ENCODE results near the gene TIMM29.
A peak's percentile ranks its signal among the peaks of the same experiment; 100 is the strongest.

TIMM29 gene

GRCh38 chr19:10928563-10929401 is at the start of gene TIMM29, which contains the start of gene YIPF2:
Gene TIMM29, plus strand, starts transcription at chr19:10928811. Its CDS starts 12 bp downstream, at chr19:10928823.
Gene YIPF2, minus strand, starts transcription at chr19:10928639. Its CDS starts 229 bp downstream, at chr19:10928410.
- Histone ChIP-seq H3K9ac (ENCODE audit: low read length) (peak within 1 kb of the TSS; percentile 94), H3K27me3 (replicated peaks; ENCODE audit: control insufficient read depth, insufficient read depth, low read length) (no peaks in the 10 kb centered on the region), H3K4me1 (ENCODE audit: control insufficient read depth, insufficient read depth, low read length) (peaks cover 19% of the 10 kb centered on the region), H3K9me3 (ENCODE audit: control insufficient read depth, low read length) (no peaks in the 10 kb centered on the region), H3K36me3 (ENCODE audit: control insufficient read depth, insufficient read depth, low read length, severe bottlenecking) (peaks cover 11% of the 10 kb centered on the region), H3K4me3 (ENCODE audit: low read length) (peak within 1 kb of the TSS; percentile 92)
- peak; percentile 99 for DNase-seq (ENCODE audit: low read depth)

GRCh38 chr19:10881403-10882107 is 47.1 kb upstream of the TIMM29 start:
- H3K9me3 ChIP-seq (ENCODE audit: control insufficient read depth, low read length), result no peaks in the 10 kb centered on the region
- no peak overlapping the region for H3K4me3 ChIP-seq (ENCODE audit: low read length)
- H3K9ac ChIP-seq (ENCODE audit: low read length), result no peak overlapping the region
- no peaks in the 10 kb centered on the region for H3K27me3 ChIP-seq (replicated peaks; ENCODE audit: control insufficient read depth, insufficient read depth, low read length)
- DNase-seq (ENCODE audit: low read depth), result no peak
- H3K36me3 ChIP-seq (ENCODE audit: control insufficient read depth, insufficient read depth, low read length, severe bottlenecking), result no peaks in the 10 kb centered on the region
- peaks cover 17% of the 10 kb centered on the region for H3K4me1 ChIP-seq (ENCODE audit: control insufficient read depth, insufficient read depth, low read length)

GRCh38 chr19:10882108-10882457 is 46.5 kb upstream of the TIMM29 start:
- Histone ChIP-seq H3K27me3 (replicated peaks; ENCODE audit: control insufficient read depth, insufficient read depth, low read length) (no peaks in the 10 kb centered on the region), H3K9ac (ENCODE audit: low read length) (no peak overlapping the region), H3K4me1 (ENCODE audit: control insufficient read depth, insufficient read depth, low read length) (peaks cover 16% of the 10 kb centered on the region), H3K4me3 (ENCODE audit: low read length) (no peak overlapping the region), H3K9me3 (ENCODE audit: control insufficient read depth, low read length) (no peaks in the 10 kb centered on the region), H3K36me3 (ENCODE audit: control insufficient read depth, insufficient read depth, low read length, severe bottlenecking) (no peaks in the 10 kb centered on the region)
- DNase-seq (ENCODE audit: low read depth), result no peak

GRCh38 chr19:10884274-10884673 is 44.3 kb upstream of the TIMM29 start:
- peak; percentile 95 for DNase-seq (ENCODE audit: low read depth)
- Histone ChIP-seq H3K4me3 (ENCODE audit: low read length) (no peak overlapping the region), H3K36me3 (ENCODE audit: control insufficient read depth, insufficient read depth, low read length, severe bottlenecking) (no peaks in the 10 kb centered on the region), H3K9ac (ENCODE audit: low read length) (no peak overlapping the region), H3K27me3 (replicated peaks; ENCODE audit: control insufficient read depth, insufficient read depth, low read length) (no peaks in the 10 kb centered on the region), H3K4me1 (ENCODE audit: control insufficient read depth, insufficient read depth, low read length) (peaks cover 10% of the 10 kb centered on the region), H3K9me3 (ENCODE audit: control insufficient read depth, low read length) (no peaks in the 10 kb centered on the region)

- DNase-seq (ENCODE audit: low read depth), result peak; percentile 51
- H3K4me3 ChIP-seq (ENCODE audit: low read length), result no peak overlapping the region
- no peak overlapping the region for H3K9ac ChIP-seq (ENCODE audit: low read length)
- H3K27me3 ChIP-seq (replicated peaks; ENCODE audit: control insufficient read depth, insufficient read depth, low read length), result no peaks in the 10 kb centered on the region
- no peaks in the 10 kb centered on the region for H3K9me3 ChIP-seq (ENCODE audit: control insufficient read depth, low read length)
- no peaks in the 10 kb centered on the region for H3K36me3 ChIP-seq (ENCODE audit: control insufficient read depth, insufficient read depth, low read length, severe bottlenecking)
- H3K4me1 ChIP-seq (ENCODE audit: control insufficient read depth, insufficient read depth, low read length), result peaks cover 10% of the 10 kb centered on the region
Observed at GRCh38 chr19:10885201-10886169, 43.1 kb upstream of the TIMM29 start.

GRCh38 chr19:10887616-10888367 is 40.8 kb upstream of the TIMM29 start:
- DNase-seq (ENCODE audit: low read depth), result peak; percentile 51

GRCh38 chr19:10888421-10888866 is 40.2 kb upstream of the TIMM29 start:
- Histone ChIP-seq H3K4me1 (ENCODE audit: control insufficient read depth, insufficient read depth, low read length) (peaks cover 9% of the 10 kb centered on the region), H3K27me3 (replicated peaks; ENCODE audit: control insufficient read depth, insufficient read depth, low read length) (no peaks in the 10 kb centered on the region), H3K36me3 (ENCODE audit: control insufficient read depth, insufficient read depth, low read length, severe bottlenecking) (no peaks in the 10 kb centered on the region), H3K9me3 (ENCODE audit: control insufficient read depth, low read length) (no peaks in the 10 kb centered on the region), H3K9ac (ENCODE audit: low read length) (no peak overlapping the region), H3K4me3 (ENCODE audit: low read length) (no peak overlapping the region)
- DNase-seq (ENCODE audit: low read depth), result no peak

More at GRCh38 chr19:10887616-10888367, 40.8 kb upstream of the TIMM29 start:
- Histone ChIP-seq H3K9me3 (ENCODE audit: control insufficient read depth, low read length) (no peaks in the 10 kb centered on the region), H3K9ac (ENCODE audit: low read length) (no peak overlapping the region), H3K4me3 (ENCODE audit: low read length) (no peak overlapping the region), H3K36me3 (ENCODE audit: control insufficient read depth, insufficient read depth, low read length, severe bottlenecking) (no peaks in the 10 kb centered on the region), H3K4me1 (ENCODE audit: control insufficient read depth, insufficient read depth, low read length) (peaks cover 9% of the 10 kb centered on the region), H3K27me3 (replicated peaks; ENCODE audit: control insufficient read depth, insufficient read depth, low read length) (no peaks in the 10 kb centered on the region)

GRCh38 chr19:10889880-10890279 is 38.7 kb upstream of the TIMM29 start:
- no peaks in the 10 kb centered on the region for H3K9me3 ChIP-seq (ENCODE audit: control insufficient read depth, low read length)
- H3K4me1 ChIP-seq (ENCODE audit: control insufficient read depth, insufficient read depth, low read length), result peaks cover 6% of the 10 kb centered on the region
- no peak overlapping the region for H3K4me3 ChIP-seq (ENCODE audit: low read length)
- H3K27me3 ChIP-seq (replicated peaks; ENCODE audit: control insufficient read depth, insufficient read depth, low read length), result no peaks in the 10 kb centered on the region
- H3K9ac ChIP-seq (ENCODE audit: low read length), result no peak overlapping the region
- no peak for DNase-seq (ENCODE audit: low read depth)
- no peaks in the 10 kb centered on the region for H3K36me3 ChIP-seq (ENCODE audit: control insufficient read depth, insufficient read depth, low read length, severe bottlenecking)

- no peak for DNase-seq (ENCODE audit: low read depth)
- H3K27me3 ChIP-seq (replicated peaks; ENCODE audit: control insufficient read depth, insufficient read depth, low read length), result no peaks in the 10 kb centered on the region
- H3K4me1 ChIP-seq (ENCODE audit: control insufficient read depth, insufficient read depth, low read length), result peaks cover 6% of the 10 kb centered on the region
- no peak overlapping the region for H3K4me3 ChIP-seq (ENCODE audit: low read length)
- H3K36me3 ChIP-seq (ENCODE audit: control insufficient read depth, insufficient read depth, low read length, severe bottlenecking), result no peaks in the 10 kb centered on the region
- H3K9me3 ChIP-seq (ENCODE audit: control insufficient read depth, low read length), result no peaks in the 10 kb centered on the region
- H3K9ac ChIP-seq (ENCODE audit: low read length), result no peak overlapping the region
Observed at GRCh38 chr19:10891405-10892086, 37.1 kb upstream of the TIMM29 start.

- H3K4me1 ChIP-seq (ENCODE audit: control insufficient read depth, insufficient read depth, low read length), result peaks cover 6% of the 10 kb centered on the region
- DNase-seq (ENCODE audit: low read depth), result no peak
Observed at GRCh38 chr19:10892256-10892655, 36.4 kb upstream of the TIMM29 start.

More at GRCh38 chr19:10892256-10892655, 36.4 kb upstream of the TIMM29 start:
- Histone ChIP-seq H3K36me3 (ENCODE audit: control insufficient read depth, insufficient read depth, low read length, severe bottlenecking) (no peaks in the 10 kb centered on the region), H3K27me3 (replicated peaks; ENCODE audit: control insufficient read depth, insufficient read depth, low read length) (no peaks in the 10 kb centered on the region), H3K9ac (ENCODE audit: low read length) (no peak overlapping the region), H3K9me3 (ENCODE audit: control insufficient read depth, low read length) (no peaks in the 10 kb centered on the region), H3K4me3 (ENCODE audit: low read length) (no peak overlapping the region)
